ENCODE data around the gene PIGQ. TPM values are rescaled to one million over a fixed set of nuclear protein-coding genes. Genes with fewer than 3 reads are reported as not detected.

PIGQ gene
- total RNA-seq, 1 donor from 2014 or later: 68.9 TPM

DNA sequence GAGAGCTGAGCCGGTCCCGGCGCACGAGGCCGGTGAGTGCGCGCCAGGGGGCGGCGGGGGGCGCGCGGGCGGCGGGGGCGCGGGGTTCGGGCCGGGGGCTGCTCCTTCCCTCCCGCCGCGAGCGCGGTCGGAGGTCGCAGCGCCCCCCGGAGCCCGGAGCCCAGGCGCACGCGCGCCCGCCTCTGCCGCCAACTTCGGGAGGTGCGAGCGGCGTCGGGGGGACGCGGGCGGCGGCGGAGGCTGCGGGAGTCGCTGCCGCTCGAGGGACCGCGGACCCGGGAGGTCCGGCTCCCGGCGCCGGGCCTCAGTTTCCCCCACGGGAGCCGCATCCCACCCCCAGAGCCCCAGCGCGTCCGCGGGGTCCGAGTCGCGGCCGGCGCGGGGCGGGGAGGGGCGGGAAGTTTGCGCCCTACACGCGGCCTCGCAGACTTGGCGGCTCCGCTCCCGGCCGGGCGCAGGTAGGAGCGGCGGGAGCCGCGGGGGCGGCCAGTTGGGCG, 9.5 kb upstream of the PIGQ start, which contains the start of gene PRR35:
Gene PRR35 (plus strand): TSS at position 191 of the 497 bp plus-strand sequence. CDS start 2,901 bp downstream, outside the sequence.
- intact Hi-C loops (cut with DNase I): no loop called here
- H3K4me1 ChIP-seq: no peaks in the 10 kb centered on the region
- H3K9me3 ChIP-seq: no peaks in the 10 kb centered on the region
- DNase-seq: no peak
- peaks cover 47% of the 10 kb centered on the region for H3K27me3 ChIP-seq (ENCODE audit: low read depth)
- TF ChIP-seq, protein P1, sequence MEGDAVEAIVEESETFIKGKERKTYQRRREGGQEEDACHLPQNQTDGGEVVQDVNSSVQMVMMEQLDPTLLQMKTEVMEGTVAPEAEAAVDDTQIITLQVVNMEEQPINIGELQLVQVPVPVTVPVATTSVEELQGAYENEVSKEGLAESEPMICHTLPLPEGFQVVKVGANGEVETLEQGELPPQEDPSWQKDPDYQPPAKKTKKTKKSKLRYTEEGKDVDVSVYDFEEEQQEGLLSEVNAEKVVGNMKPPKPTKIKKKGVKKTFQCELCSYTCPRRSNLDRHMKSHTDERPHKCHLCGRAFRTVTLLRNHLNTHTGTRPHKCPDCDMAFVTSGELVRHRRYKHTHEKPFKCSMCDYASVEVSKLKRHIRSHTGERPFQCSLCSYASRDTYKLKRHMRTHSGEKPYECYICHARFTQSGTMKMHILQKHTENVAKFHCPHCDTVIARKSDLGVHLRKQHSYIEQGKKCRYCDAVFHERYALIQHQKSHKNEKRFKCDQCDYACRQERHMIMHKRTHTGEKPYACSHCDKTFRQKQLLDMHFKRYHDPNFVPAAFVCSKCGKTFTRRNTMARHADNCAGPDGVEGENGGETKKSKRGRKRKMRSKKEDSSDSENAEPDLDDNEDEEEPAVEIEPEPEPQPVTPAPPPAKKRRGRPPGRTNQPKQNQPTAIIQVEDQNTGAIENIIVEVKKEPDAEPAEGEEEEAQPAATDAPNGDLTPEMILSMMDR (IDR thresholded peaks at IDR 0.05): no peak
- no peak within 1 kb of the TSS for H3K4me3 ChIP-seq
- H3K36me3 ChIP-seq: no peaks in the 10 kb centered on the region
- ATAC-seq: no peak
- no peak within 1 kb of the TSS for H3K27ac ChIP-seq

DNA sequence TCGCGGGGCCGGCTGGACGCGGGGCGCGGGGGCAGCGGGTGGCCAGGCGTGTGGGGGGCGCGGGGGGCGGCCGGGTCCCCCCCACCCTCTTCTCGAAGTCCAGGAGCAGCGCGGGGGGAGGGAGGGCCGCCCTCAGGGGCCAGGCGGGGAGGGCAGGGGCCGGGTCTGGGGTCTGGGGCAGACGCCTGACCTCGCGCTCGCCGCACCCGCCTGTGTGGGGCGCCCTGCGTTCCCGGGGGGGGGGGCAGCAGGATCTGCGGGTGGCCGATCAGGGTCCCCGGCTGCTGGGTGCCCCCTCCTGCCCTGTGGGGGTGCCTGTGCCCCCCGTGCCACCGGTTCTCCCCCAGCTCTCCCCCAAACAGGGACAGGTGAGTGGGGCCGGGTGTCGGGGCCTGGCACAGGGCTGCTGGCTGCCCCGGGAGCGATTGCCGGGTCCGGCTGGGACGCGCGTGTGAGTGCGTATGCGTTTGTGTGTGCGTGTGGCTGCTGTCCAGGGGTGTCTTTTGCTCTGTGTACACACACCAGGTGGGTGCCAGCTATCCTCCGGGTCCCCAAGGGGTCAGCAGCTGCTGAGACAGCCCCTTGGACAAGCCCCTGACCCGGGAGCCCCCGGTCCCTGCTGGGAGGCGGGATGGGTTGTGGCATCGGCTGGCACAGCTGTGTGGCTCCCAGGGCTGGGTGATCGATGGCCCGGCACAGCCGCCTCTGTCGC, 8.9 kb upstream of the PIGQ start:
- peaks cover 3% of the 10 kb centered on the region for H3K4me1 ChIP-seq
- intact Hi-C loops (cut with DNase I): no loop called here
- ATAC-seq: no peak
- peaks cover 47% of the 10 kb centered on the region for H3K27me3 ChIP-seq (ENCODE audit: low read depth)
- TF ChIP-seq, protein P1 (IDR thresholded peaks at IDR 0.05): no peak
- no peak overlapping the region for H3K4me3 ChIP-seq
- H3K9me3 ChIP-seq: no peaks in the 10 kb centered on the region
- H3K27ac ChIP-seq: no peak overlapping the region
- DNase-seq: no peak
- H3K36me3 ChIP-seq: no peaks in the 10 kb centered on the region

DNA sequence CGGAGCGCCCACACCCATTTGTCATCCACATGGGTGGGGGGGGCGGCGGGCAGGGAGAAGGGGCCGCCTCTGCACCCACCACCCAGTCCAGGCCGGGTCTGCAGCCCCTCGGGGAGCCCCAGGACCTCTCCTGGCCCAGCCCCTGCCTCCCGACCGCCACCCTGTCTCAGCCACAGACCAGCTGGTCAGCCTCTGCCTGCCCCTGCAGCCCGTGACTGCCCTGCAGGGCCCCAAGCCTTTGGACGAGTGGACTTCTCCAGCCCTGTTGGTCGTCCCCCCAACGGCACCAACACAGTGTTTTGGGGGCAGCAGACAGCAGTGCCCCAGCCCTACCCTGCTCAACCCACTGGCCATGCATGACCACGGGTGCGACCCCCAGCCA, 8.4 kb upstream of the PIGQ start:
- H3K27ac ChIP-seq: no peak overlapping the region
- TF ChIP-seq, protein P1 (IDR thresholded peaks at IDR 0.05): no peak
- no peak for ATAC-seq

DNA sequence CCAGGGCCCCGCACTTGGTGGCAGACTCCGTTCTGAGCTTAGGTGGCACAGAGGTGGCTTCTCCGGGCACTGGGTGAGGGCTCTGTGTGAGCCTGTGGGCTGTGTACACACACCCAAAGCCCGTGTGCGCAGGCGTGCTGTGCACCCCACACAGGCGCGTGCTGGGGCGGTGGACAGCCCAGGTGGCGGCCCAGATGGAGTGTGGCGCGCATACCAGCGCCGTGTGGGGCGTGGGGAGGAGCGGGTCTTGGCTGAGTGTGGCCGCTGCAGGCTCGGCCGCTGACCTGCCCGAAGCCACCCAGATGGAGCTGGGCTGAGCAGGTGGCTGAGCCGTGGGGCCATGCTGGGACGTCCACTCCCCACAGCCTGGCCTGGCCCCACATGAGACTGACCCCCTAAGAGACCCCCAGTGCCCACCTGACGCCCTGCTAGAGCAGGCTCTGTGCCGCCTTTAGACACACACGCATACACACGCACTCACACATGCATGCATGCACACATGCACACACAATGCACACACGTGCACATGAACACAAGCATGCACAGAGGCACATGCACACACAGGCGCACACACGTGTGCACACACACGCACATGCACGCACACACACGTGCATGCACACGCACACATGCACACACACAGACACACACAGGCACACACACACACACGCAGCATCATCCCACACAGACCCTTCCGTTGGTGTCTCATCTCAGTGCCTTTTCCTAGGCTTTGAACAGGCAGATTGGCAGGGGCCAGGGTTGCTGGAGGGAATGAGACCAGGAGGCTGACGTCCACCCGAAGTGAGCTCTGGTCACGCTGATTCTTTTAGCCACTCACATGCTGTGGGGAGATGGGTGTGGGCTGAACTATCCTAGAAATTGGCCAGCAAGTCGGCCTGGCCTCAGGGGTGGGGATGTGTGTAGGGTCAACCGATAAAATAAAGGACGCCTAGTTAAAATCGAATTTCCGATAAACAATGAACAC, 7.5 kb upstream of the PIGQ start:
- ATAC-seq: no peak
- Histone ChIP-seq H3K9me3 (no peaks in the 10 kb centered on the region), H3K27me3 (ENCODE audit: low read depth) (peaks cover 47% of the 10 kb centered on the region), H3K27ac (no peak overlapping the region), H3K36me3 (no peaks in the 10 kb centered on the region), H3K4me1 (peaks cover 17% of the 10 kb centered on the region), H3K4me3 (no peak overlapping the region)
- TF ChIP-seq, protein P1 (IDR thresholded peaks at IDR 0.05): no peak
- intact Hi-C loops (cut with DNase I): no loop called here
- no peak for DNase-seq

More for the DNA sequence above, 8.4 kb upstream of the PIGQ start:
- no peaks in the 10 kb centered on the region for H3K9me3 ChIP-seq
- intact Hi-C loops (cut with DNase I): no loop called here
- H3K4me1 ChIP-seq: peaks cover 8% of the 10 kb centered on the region
- DNase-seq: no peak
- peaks cover 47% of the 10 kb centered on the region for H3K27me3 ChIP-seq (ENCODE audit: low read depth)
- H3K4me3 ChIP-seq: no peak overlapping the region
- H3K36me3 ChIP-seq: no peaks in the 10 kb centered on the region

DNA sequence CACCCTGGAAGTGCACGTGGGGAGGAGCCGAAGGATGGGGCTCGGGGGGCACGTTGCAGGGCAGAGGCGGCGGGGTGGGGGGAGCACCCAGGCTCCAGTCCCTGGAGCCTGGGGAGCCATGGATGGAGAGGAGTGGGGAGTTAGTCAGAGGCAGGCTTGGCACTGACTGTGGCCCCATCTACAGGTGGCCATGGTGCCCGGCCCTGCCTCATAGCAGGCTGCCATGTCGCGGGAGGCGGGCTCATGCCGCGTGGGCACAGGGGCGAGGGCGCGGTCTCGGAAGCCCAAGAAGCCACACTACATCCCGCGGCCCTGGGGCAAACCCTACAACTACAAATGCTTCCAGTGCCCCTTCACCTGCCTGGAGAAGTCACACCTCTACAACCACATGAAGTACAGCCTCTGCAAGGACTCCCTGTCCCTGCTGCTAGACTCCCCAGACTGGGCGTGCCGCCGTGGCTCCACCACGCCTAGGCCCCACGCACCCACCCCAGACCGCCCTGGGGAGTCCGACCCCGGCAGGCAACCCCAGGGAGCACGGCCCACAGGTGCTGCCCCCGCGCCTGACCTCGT, 6.6 kb upstream of the PIGQ start:
- Histone ChIP-seq H3K4me1 (peaks cover 26% of the 10 kb centered on the region), H3K36me3 (no peaks in the 10 kb centered on the region), H3K27ac (no peak overlapping the region), H3K9me3 (no peaks in the 10 kb centered on the region), H3K4me3 (no peak overlapping the region), H3K27me3 (ENCODE audit: low read depth) (peaks cover 39% of the 10 kb centered on the region)
- intact Hi-C loops (cut with DNase I): no loop called here
- TF ChIP-seq, protein P1 (IDR thresholded peaks at IDR 0.05): no peak
- ATAC-seq: no peak
- no peak for DNase-seq

Data from lower lobe of right lung (tissue), 2 donors.